Measurements from ENCODE around the gene PLEKHA4. TPM values are rescaled to one million over a fixed set of nuclear protein-coding genes. Genes with fewer than 3 reads are reported as not detected.

PLEKHA4 gene
- total RNA-seq, 2 donors from 2014 or later = 5.6 to 6.6 TPM

DNA sequence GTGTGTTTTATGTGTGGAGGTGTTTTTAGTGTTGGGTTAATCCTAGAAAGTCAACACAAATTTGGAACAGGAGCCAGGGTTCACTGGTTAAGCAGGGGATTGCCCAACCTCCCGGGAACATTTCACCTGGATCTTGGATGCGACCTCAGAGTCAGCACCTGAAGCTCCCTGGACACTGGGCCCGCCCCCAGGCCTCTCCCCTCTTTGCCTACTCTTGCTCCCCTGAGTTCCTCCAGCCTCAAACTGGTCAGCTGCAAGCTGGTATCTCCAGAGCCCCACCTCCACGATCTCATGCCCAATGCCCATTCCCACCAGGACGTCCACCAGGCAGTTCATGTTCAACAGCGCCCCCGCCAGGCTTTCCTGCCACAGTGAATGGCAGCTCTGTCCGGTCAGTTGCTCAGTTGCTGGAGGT lies 41.8 kb downstream of the PLEKHA4 start:
- Histone ChIP-seq H3K27me3 (no peaks in the 10 kb centered on the region), H3K4me3 (no peak overlapping the region), H3K27ac (no peak overlapping the region), H3K4me1 (no peaks in the 10 kb centered on the region), H3K36me3 (no peaks in the 10 kb centered on the region), H3K9me3 (no peaks in the 10 kb centered on the region), H3K9ac (ENCODE audit: low read depth in 2 of 2, low read length in 2 of 2) (no peak overlapping the region)
- DNase-seq = peak; percentile 50
- intact Hi-C loops (cut with DNase I) = no loop called here
- TF ChIP-seq, protein P1, sequence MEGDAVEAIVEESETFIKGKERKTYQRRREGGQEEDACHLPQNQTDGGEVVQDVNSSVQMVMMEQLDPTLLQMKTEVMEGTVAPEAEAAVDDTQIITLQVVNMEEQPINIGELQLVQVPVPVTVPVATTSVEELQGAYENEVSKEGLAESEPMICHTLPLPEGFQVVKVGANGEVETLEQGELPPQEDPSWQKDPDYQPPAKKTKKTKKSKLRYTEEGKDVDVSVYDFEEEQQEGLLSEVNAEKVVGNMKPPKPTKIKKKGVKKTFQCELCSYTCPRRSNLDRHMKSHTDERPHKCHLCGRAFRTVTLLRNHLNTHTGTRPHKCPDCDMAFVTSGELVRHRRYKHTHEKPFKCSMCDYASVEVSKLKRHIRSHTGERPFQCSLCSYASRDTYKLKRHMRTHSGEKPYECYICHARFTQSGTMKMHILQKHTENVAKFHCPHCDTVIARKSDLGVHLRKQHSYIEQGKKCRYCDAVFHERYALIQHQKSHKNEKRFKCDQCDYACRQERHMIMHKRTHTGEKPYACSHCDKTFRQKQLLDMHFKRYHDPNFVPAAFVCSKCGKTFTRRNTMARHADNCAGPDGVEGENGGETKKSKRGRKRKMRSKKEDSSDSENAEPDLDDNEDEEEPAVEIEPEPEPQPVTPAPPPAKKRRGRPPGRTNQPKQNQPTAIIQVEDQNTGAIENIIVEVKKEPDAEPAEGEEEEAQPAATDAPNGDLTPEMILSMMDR (IDR thresholded peaks at IDR 0.05) = no peak

DNA sequence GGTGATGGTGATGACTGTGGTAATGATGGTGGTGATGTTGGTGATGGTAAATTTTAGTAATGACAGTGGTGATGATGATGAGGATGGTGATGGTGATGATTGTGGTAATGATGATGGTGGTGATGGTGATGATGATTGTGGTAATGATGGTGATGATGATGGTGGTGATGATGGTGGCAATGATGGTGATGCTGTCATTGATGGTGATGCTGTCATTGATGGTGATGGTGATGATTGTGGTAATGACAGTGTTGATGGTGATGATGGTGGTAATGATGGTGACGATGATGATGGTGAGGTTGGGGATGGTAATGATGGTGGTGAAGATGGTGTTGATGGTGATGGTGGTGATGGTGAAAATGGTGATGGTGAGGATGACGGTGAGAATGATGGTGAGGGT lies 45.9 kb downstream of the PLEKHA4 start:
- Histone ChIP-seq H3K27me3 (no peaks in the 10 kb centered on the region), H3K27ac (no peak overlapping the region), H3K4me3 (no peak overlapping the region), H3K9ac (ENCODE audit: low read depth in 2 of 2, low read length in 2 of 2) (no peak overlapping the region), H3K9me3 (no peaks in the 10 kb centered on the region), H3K36me3 (no peaks in the 10 kb centered on the region), H3K4me1 (no peaks in the 10 kb centered on the region)
- no peak for DNase-seq
- TF ChIP-seq, protein P1 (IDR thresholded peaks at IDR 0.05) = no peak
- intact Hi-C loops (cut with DNase I) = no loop called here

DNA sequence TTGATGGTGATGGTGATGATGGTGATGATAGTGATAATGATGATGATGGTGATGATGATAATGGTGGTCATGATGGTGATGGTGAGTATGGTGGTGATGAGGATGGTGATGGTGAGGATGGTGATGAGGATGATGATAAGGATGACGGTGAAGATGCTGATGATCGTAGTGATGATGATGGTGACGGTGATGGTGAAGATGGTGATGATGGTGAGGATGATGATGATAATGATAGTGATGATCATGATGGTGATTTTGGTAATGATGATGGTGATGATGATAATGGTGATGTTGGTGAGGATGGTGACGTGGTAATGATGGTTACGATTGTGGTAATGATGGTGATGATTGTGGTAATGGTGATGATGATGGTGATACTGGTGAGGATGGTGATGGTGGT lies 46.8 kb downstream of the PLEKHA4 start:
- Histone ChIP-seq H3K27me3 (no peaks in the 10 kb centered on the region), H3K4me1 (no peaks in the 10 kb centered on the region), H3K27ac (no peak overlapping the region), H3K9me3 (no peaks in the 10 kb centered on the region), H3K36me3 (no peaks in the 10 kb centered on the region), H3K9ac (ENCODE audit: low read depth in 2 of 2, low read length in 2 of 2) (no peak overlapping the region), H3K4me3 (no peak overlapping the region)
- TF ChIP-seq, protein P1 (IDR thresholded peaks at IDR 0.05) = no peak
- intact Hi-C loops (cut with DNase I) = no loop called here
- no peak for DNase-seq

DNA sequence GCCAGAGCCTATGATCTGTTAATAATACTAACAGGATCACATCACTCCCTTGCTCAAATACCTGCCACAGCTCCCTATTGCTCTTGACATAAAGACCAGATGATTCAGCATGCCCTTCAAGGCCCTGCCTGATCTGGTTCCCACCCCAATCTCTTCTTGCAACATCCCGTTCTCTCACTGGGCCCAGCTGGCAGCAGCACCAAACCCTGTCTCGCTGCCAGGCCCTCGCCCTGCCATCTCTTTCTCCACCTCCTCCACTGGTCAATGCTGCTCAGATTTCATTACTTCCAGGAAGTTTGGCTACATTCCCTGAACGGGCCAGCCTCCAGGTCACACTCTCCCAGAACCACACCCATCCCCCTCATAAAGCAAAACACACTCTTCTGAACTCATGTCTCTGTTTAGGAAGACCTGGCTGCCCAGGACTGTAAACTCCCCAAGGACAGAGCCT lies 49.0 kb downstream of the PLEKHA4 start:
- intact Hi-C loops (cut with DNase I) = no loop called here
- DNase-seq = peak; percentile 94
- peak overlapping the region; percentile 45 for H3K27ac ChIP-seq

DNA sequence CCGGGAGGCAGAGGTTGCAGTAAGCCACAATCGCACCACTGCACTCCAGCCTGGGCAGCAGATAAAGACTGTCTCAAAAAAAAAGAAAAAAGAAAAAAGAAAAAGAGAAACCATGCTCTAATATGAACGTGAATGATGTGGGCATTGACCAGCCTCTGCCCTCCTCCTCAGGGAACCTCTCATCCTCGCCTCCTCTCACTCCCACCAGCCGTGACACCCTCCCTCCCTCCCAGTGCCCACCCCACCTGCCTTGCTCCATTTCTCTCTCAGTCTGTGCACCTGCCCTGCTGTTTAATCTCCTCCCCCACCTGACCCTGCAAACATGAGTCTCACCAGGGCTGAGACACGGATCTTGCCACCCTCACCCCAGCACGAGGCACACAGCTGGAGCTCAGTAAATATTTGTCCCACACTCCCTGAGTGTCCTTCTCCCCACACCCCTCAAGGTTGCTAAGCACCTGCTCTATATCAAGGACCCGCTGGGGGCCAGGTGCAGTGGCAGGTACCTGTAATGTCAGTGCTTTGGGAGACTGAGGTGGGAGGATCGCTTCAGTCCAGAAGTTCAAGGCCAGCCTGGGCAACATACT lies 50.1 kb downstream of the PLEKHA4 start:
- Histone ChIP-seq H3K27ac (peak overlapping the region; percentile 45), H3K4me3 (no peak overlapping the region), H3K36me3 (no peaks in the 10 kb centered on the region), H3K9me3 (no peaks in the 10 kb centered on the region), H3K9ac (ENCODE audit: low read depth in 2 of 2, low read length in 2 of 2) (peak overlapping the region in 1 of 2 donors; percentile 46), H3K27me3 (no peaks in the 10 kb centered on the region), H3K4me1 (no peaks in the 10 kb centered on the region)
- TF ChIP-seq, protein P1 (IDR thresholded peaks at IDR 0.05) = no peak
- peak; percentile 70 for DNase-seq
- intact Hi-C loops (cut with DNase I) = no loop called here

More for the DNA sequence above, 49.0 kb downstream of the PLEKHA4 start:
- peak overlapping the region in 1 of 2 donors; percentile 46 for H3K9ac ChIP-seq (ENCODE audit: low read depth in 2 of 2, low read length in 2 of 2)
- TF ChIP-seq, protein P1 (IDR thresholded peaks at IDR 0.05) = no peak
- H3K4me3 ChIP-seq = no peak overlapping the region
- H3K4me1 ChIP-seq = no peaks in the 10 kb centered on the region
- no peaks in the 10 kb centered on the region for H3K27me3 ChIP-seq
- H3K9me3 ChIP-seq = no peaks in the 10 kb centered on the region
- H3K36me3 ChIP-seq = no peaks in the 10 kb centered on the region
